GM23338 (cell line): ENCODE results near the gene SHISAL1.

Experiments used
- EZH2 ChIP-seq: fragments of 200-600 bp; sonication (generic); IDR thresholded peaks from one replicate; pipeline ENCODE4 v1.8.0; 2017; ENCODE audit warnings: antibody characterized with exemption, mild to moderate bottlenecking, low read depth; ENCODE audit not compliant: unreplicated experiment
- POLR2AphosphoS5 ChIP-seq: IDR thresholded peaks from 2 replicates; pipeline ENCODE4 v1.6.1; 2016; ENCODE audit warnings: antibody characterized with exemption, low read depth
- REST ChIP-seq: IDR thresholded peaks from one replicate; pipeline ENCODE4 v1.6.1; 2018; ENCODE audit warnings: antibody characterized with exemption; ENCODE audit not compliant: unreplicated experiment
- TF ChIP-seq, protein P1 (sequence below), 2 experiments: fragments of 200-600 bp in 1 of 2; sonication (generic) in 1 of 2; conservative IDR thresholded peaks; 2 replicates each; pipeline versions ENCODE4 v1.5.1 to v1.6.1; 2016 to 2017; ENCODE audit warnings: antibody characterized with exemption in 2 of 2, low read depth in 2 of 2, mild to moderate bottlenecking in 2 of 2, moderate library complexity in 1 of 2

DNA sequence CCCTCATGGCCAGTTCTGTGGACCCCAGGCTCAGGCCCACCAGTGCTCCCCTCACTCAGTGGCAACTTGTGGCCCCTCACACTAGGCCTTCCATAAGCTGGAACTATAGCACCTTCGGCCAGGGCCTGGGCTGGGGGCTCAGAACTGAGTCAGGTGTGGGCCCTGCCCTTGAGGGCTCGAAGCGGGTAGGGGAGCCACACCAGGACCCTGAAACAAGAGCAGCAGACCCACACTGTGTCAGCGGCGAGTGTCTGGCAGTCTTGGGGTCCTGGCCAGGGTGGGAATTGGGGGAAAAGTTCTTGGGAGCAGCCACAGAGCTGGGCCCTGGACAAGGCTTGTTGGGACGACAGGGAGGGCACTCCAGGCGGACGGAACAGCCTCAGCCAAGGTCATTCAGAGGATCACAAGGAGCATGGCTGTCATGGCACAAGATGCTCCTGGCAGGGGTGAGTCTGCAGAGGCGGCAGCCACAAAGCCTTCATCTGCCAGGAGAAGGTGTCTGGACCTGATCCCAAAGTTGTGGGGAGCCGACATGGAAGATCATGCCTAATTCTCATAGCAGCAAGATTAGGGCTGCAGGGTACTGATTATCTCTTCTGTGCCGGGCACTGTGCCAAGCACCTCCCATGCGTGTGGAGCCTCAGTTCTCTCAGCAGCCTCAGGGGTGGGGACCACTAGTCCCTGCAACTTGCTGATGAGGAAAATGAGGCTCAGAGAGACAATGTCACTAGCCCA, 50.7 kb downstream of the SHISAL1 start:
- TF ChIP-seq, protein P1, sequence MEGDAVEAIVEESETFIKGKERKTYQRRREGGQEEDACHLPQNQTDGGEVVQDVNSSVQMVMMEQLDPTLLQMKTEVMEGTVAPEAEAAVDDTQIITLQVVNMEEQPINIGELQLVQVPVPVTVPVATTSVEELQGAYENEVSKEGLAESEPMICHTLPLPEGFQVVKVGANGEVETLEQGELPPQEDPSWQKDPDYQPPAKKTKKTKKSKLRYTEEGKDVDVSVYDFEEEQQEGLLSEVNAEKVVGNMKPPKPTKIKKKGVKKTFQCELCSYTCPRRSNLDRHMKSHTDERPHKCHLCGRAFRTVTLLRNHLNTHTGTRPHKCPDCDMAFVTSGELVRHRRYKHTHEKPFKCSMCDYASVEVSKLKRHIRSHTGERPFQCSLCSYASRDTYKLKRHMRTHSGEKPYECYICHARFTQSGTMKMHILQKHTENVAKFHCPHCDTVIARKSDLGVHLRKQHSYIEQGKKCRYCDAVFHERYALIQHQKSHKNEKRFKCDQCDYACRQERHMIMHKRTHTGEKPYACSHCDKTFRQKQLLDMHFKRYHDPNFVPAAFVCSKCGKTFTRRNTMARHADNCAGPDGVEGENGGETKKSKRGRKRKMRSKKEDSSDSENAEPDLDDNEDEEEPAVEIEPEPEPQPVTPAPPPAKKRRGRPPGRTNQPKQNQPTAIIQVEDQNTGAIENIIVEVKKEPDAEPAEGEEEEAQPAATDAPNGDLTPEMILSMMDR (conservative IDR thresholded peaks at IDR 0.05; ENCODE audit: low read depth in 2 of 2), result no peak
- TF ChIP-seq REST, result no peak
- no peak for TF ChIP-seq POLR2AphosphoS5
- TF ChIP-seq EZH2, result no peak
